Skeletal muscle satellite cell (primary cell): Measurements from ENCODE around the gene SOX3.

ENCODE experiments used
- H3K27me3 ChIP-seq: 2 replicates; pipeline ENCODE4 v1.7.0; 2013; ENCODE audit warnings: low read length; ENCODE audit not compliant: control insufficient read depth, insufficient read depth
- H3K36me3 ChIP-seq: 2 replicates; pipeline ENCODE4 v1.7.0; 2013; ENCODE audit warnings: mild to moderate bottlenecking, control low read depth, low read length; ENCODE audit not compliant: insufficient read depth
- H3K4me1 ChIP-seq: 2 replicates; pipeline ENCODE4 v1.7.0; 2013; ENCODE audit warnings: low read length; ENCODE audit not compliant: control insufficient read depth, insufficient read depth
- H3K4me2 ChIP-seq: 2 replicates; pipeline ENCODE4 v1.7.0; 2013; ENCODE audit warnings: mild to moderate bottlenecking, low read length
- H3K4me3 ChIP-seq: 2 replicates; pipeline ENCODE4 v1.7.0; 2013; ENCODE audit warnings: low read length
- H3K9ac ChIP-seq: 2 replicates; pipeline ENCODE4 v1.7.0; 2013; ENCODE audit warnings: mild to moderate bottlenecking, low read depth, low read length, moderate library complexity
- H3K9me3 ChIP-seq: replicated peaks from 2 replicates; pipeline ENCODE4 v1.7.0; 2013; ENCODE audit warnings: mild to moderate bottlenecking, control low read depth, low read length

Gene SOX3

DNA sequence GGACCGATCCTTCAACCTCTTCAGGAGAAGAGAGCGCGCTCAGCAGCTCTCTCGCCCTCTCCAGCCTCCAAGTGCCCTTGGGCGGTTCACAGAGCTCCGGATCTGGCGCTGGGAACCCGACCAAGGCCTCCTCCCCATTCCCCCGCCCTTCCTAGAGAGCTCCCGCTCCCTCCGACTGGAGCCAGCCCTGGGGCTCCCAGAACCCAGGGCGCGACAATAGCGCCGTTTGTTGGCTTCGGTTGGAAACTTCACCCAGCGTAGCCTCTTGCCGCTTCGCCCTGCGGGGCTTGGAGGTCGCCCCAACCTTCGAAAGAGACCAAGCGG is 3.1 kb upstream of the SOX3 start:
- no peak overlapping the region for H3K4me2 ChIP-seq
- no peaks in the 10 kb centered on the region for H3K36me3 ChIP-seq
- H3K9me3 ChIP-seq = no peaks in the 10 kb centered on the region
- H3K9ac ChIP-seq = no peak overlapping the region
- no peaks in the 10 kb centered on the region for H3K4me1 ChIP-seq
- H3K4me3 ChIP-seq = no peak overlapping the region
- H3K27me3 ChIP-seq = peaks cover 60% of the 10 kb centered on the region

DNA sequence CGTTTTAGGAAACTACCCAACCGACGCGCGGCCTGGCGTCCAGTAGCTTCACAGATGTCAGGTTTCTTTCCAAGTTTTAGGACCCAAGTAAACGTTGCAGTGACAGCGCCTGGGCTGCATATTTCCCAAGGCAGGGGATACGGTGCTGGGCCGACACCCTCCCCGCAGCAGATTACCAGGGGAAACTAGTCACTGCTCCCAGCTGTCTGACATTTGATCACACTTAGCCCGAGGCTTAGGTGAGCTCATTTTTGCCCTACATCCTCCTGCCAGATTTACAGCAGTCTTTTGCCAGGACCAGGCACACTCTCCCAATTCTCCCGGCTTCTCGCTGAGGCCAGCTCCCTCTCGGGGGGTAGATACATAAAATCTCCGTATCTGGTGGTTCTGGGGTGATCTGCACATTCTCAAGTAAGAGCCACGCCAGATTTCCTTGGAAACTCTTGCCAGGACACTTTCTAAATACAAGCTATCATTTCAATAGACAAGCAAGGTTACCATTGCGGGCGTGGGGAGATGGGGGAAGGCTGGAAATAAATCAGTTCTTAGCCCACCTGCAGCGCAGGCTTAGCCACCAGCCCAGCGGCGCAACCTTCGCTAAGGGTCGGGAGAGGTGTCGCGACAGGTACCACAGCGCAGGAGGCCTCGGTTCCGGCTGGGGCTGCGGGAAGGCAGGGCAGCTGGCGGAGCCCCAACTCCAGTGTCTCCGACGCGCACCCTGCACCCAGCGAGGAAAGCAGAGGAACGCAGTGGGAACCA is 2.5 kb upstream of the SOX3 start:
- H3K9me3 ChIP-seq = no peaks in the 10 kb centered on the region
- peaks cover 66% of the 10 kb centered on the region for H3K27me3 ChIP-seq
- H3K4me1 ChIP-seq = no peaks in the 10 kb centered on the region
- no peak overlapping the region for H3K4me2 ChIP-seq
- no peak overlapping the region for H3K4me3 ChIP-seq
- H3K9ac ChIP-seq = no peak overlapping the region
- H3K36me3 ChIP-seq = no peaks in the 10 kb centered on the region

DNA sequence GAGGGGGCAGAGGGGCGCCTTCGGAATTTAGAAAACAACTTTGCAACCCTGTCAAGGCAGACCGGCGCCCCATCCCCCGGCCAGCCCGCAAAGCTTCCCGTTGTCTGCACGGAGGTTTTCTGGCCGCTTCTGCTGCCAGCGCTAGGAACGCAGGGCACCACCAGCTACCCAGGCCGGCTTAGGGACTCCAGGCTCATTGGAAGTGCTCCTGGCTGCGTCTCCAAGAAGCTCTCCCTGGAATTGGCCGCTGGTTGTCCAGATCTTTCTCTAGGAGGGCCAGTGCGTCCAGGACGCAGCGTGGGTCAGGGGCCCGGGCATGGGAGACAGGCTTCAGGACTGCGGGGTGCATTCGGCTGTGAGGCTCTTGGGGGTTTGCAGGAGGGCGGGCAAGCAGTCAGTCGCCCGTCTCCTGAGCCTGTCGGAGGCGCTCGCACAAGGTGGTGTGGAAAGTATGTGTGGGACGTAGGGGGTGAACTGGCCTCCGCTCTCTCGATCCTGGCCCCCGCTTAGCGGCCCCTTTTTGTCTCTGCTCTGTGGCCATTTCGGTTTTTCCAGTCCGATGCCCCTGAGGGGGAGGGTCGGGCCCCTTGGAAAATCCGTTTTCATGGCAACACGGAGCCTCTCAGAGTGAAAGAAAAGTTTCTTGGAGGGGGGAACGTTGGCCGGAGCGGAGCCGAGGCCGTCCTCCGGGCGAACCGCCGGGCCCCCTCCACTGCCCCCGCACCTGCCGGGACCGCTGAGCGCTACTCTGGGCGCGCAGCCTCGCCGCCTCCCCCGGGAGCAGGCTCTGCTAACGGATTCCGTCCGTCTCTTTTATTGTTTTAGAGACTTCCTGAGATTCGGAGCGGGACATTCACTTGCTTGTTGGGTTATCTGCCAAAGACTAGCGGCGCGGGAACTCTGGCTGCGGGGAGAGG is 810 bp upstream of the SOX3 start:
- Histone ChIP-seq H3K9ac (no peak overlapping the region), H3K27me3 (peaks cover 71% of the 10 kb centered on the region), H3K36me3 (no peaks in the 10 kb centered on the region), H3K4me1 (no peaks in the 10 kb centered on the region), H3K9me3 (no peaks in the 10 kb centered on the region), H3K4me2 (no peak overlapping the region), H3K4me3 (no peak overlapping the region)

DNA sequence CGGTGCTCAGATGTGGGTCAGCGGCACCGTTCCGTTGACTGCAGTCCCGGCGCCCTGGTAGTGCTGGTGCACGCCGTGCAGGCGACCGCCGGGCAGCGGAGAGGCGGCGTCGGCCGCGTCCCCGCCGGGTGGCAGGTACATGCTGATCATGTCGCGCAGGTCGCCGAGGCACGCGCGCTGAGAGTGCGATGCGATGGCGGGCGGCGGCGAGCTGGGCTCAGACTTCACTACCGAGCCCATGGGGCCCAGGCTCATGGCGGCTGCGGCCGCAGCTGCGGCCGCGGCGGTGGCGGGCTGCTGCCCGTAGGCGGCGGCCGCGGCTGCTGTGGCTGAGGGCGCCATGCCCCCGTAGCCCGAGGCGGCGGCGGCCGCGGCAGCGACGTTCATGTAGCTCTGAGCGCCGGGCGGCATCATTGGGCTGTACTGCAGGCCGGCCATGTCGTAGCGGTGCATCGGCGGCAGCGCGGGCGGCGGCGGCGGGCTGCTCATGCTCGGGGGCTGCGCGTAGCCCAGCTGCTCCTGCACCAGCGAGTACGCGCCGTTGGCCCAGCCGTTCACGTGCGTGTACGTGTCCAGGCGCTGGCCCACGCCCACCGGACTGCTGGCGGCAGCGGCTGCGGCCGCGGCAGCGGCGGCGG is 1.0 kb downstream of the SOX3 start:
- H3K4me1 ChIP-seq = no peaks in the 10 kb centered on the region
- H3K27me3 ChIP-seq = peaks cover 70% of the 10 kb centered on the region
- H3K9me3 ChIP-seq = no peaks in the 10 kb centered on the region
- H3K4me2 ChIP-seq = peak overlapping the region; percentile 76
- no peaks in the 10 kb centered on the region for H3K36me3 ChIP-seq
- H3K4me3 ChIP-seq = peak overlapping the region; percentile 61
- H3K9ac ChIP-seq = no peak overlapping the region

DNA sequence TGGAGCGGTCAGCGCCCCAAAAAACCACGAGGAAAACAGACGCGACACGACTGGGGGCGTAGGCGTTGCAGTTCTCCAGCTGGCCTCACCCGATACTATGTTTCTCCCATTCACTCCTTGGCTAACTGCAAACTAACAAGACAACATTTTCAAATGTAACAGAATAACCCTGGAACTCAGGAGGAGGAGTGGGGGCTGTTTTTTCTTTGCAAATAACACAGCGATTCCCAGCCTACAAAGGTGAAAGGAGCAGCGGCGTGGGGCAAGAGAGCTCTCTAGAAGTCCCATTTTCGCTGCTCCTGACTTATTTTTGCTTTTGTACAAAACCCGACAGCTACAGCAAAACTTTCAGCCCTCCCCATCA is 1.6 kb downstream of the SOX3 start:
- Histone ChIP-seq H3K4me3 (no peak overlapping the region), H3K27me3 (peaks cover 72% of the 10 kb centered on the region), H3K4me1 (no peaks in the 10 kb centered on the region), H3K9ac (no peak overlapping the region), H3K4me2 (peak overlapping the region; percentile 41), H3K9me3 (no peaks in the 10 kb centered on the region), H3K36me3 (no peaks in the 10 kb centered on the region)

DNA sequence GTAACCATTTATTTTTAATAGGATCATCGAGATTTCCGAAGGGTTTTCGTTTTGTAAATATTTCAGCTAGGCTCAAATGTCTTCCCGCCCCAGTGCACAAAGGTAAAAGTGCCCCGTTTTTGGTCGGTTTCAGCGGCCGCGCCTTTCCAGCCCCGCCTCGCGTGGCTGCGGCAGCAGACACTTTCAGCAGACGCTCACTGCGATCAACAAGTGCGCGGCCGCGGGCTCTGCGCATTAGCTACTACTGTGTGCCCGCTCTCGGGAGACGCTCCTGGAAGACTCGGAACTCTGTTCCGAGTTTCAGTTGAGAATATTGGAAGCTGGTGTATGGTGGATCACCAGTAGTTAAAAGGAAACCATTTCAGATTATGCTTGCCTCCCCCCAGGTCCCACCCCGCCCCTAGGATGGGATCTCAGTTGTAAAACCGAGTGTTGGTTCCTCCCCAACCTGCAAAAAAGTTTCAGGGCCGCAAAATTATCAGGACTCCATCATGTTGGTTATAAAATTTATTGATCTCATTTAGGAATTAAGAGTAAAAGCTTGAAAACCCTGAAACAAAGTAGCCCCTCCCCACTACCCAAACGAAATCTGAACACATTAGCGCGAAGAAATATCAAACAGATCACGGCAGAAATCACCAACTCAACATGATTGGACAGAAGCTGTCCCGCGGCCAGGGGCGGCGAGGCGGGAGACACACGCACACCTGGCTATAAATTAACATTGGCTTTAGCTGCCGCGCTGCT is 2.2 kb downstream of the SOX3 start:
- Histone ChIP-seq H3K9me3 (no peaks in the 10 kb centered on the region), H3K9ac (no peak overlapping the region), H3K4me3 (no peak overlapping the region), H3K4me2 (peak overlapping the region; percentile 41), H3K4me1 (no peaks in the 10 kb centered on the region), H3K36me3 (no peaks in the 10 kb centered on the region), H3K27me3 (peaks cover 69% of the 10 kb centered on the region)

DNA sequence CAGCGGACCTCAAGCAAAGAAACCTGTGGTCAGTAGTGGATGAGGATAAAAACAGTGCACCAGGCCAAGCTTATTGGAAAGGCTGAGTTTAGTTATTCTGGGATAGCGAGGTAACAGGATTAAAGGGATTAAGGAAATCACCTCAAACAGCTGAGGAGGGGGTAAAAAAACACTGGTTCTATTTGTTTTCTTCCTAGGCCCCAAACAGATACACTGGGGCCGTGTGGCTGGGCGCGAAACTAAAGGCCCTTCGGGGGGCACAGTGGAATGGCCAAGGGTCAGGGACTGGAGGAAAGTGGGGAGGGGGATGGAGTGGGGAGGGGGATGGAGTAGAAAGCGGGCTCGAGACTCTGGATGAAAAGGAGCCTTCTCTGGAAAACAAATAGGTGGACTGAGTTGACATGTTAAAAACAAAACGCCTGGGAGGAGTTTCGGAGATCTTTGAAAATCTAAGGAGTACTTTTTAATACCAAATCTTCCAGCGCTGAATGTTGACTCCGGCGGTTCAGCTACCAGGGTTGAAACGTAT is 2.9 kb downstream of the SOX3 start:
- H3K4me2 ChIP-seq = no peak overlapping the region
- H3K9ac ChIP-seq = no peak overlapping the region
- H3K9me3 ChIP-seq = no peaks in the 10 kb centered on the region
- H3K4me3 ChIP-seq = no peak overlapping the region
- peaks cover 63% of the 10 kb centered on the region for H3K27me3 ChIP-seq
- no peaks in the 10 kb centered on the region for H3K36me3 ChIP-seq
- H3K4me1 ChIP-seq = no peaks in the 10 kb centered on the region

DNA sequence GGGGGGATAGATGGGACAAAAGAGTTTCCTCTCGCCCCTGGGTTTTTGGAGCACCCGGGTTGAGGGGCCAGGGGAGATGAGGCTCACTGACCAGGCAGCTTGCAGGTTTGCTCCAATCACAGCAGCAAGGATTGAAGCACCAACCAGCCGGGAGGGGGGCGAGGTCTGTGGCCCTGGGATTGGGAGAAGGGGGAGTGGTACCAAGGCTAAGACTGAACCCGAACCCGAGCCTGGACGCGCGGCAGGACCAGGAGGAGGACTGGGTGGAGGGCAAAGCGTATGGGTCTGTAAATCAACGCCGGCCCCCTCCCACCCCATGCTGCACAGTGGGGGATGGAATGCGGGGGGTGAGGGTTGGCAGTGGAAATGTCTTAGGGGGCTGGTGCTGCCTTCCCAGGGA is 3.5 kb downstream of the SOX3 start:
- peaks cover 56% of the 10 kb centered on the region for H3K27me3 ChIP-seq
- H3K4me1 ChIP-seq = no peaks in the 10 kb centered on the region
- no peaks in the 10 kb centered on the region for H3K36me3 ChIP-seq
- H3K9ac ChIP-seq = no peak overlapping the region
- no peaks in the 10 kb centered on the region for H3K9me3 ChIP-seq
- no peak overlapping the region for H3K4me3 ChIP-seq
- no peak overlapping the region for H3K4me2 ChIP-seq

DNA sequence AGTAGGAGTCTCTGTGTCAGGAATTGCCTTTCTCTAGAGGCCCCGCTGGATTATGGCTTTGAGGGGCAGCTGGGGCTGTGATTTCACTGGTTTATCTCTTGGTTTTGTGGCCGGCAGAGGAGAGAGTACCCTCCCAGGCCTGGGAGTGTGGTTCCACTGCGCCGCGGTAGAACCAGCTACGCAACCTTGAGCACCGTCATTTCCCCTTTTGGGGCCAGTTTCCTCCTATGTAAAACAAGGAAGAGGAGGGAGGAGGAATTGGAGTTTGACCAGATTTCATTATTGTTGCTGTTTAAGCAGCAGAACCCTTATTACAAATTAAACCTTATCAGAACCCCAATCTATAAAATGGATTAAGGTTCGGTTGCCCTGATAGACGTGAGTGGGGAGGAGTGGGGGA is 4.4 kb downstream of the SOX3 start:
- Histone ChIP-seq H3K4me2 (no peak overlapping the region), H3K27me3 (peaks cover 47% of the 10 kb centered on the region), H3K36me3 (no peaks in the 10 kb centered on the region), H3K9ac (no peak overlapping the region), H3K9me3 (no peaks in the 10 kb centered on the region), H3K4me1 (no peaks in the 10 kb centered on the region), H3K4me3 (no peak overlapping the region)

DNA sequence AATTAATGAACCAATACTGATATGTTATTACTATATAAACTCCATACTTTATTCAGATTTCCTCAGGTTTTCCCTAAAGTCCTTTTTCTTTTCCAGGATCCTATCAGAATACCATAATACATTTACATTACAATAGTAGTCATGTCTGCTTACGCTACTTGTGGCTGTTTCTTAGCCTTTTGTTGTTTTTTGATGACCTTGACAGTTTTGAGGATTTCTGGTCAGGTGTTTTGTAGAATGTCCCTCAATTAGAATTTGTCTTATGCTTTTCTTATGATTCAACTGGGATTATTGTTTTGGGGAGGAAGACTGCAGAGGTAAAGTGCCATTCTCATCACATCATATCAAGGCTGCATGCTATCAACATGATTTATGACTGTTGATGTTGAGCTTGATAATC is 9.1 kb downstream of the SOX3 start:
- no peaks in the 10 kb centered on the region for H3K36me3 ChIP-seq
- H3K4me1 ChIP-seq = no peaks in the 10 kb centered on the region
- H3K27me3 ChIP-seq = peaks cover 17% of the 10 kb centered on the region
- no peak overlapping the region for H3K4me2 ChIP-seq
- H3K9ac ChIP-seq = no peak overlapping the region
- H3K4me3 ChIP-seq = no peak overlapping the region
- H3K9me3 ChIP-seq = no peaks in the 10 kb centered on the region
